Naive thymus-derived CD8-positive, alpha-beta T cell (primary cell): Measurements from ENCODE around the gene KIF14. TPM values are rescaled to one million over a fixed set of nuclear protein-coding genes. Genes with fewer than 3 reads are reported as not detected.

Experiments used
- polyA plus RNA-seq, 3 donors: library from polyadenylated mRNA; unstranded; fragments of 300-500 nt; fragmentation: Illumina TruSeq; gene quantifications; one replicate each; pipeline ENCODE4 v1.2.3, GENCODE V29; 2021
- total RNA-seq, 8 experiments: library from RNA in 2 of 8; stranded (reverse) in 2 of 8; gene quantifications; one replicate each; pipeline ENCODE4 v1.2.3 and lab custom pipeline; 2021 to 2026

Gene KIF14
- total and polyA plus RNA-seq, 5 experiments from 2014 or later = 0.05 to 0.10 TPM; not detected in 3

Other genes starting within 250 kb of the KIF14 start
- gene ZNF281, start 210.7 kb downstream of the KIF14 start, total RNA-seq = 10 to 100 TPM; 24.7 to 25.9 TPM
- 10 to 100 TPM; 27.7 to 38.4 (median 28.5) TPM for gene ZNF281, start 210.7 kb downstream of the KIF14 start, polyA plus RNA-seq
- gene DDX59, start 49.2 kb upstream of the KIF14 start, total RNA-seq = 10 to 100 TPM; 38.8 to 41.3 TPM
- gene DDX59, start 49.2 kb upstream of the KIF14 start, polyA plus RNA-seq = 10 to 100 TPM; 10.0 to 20.9 (median 12.0) TPM
- 10 to 100 TPM in 1 of 2 experiments, 1 to 10 TPM in 1; 7.2 to 10.1 TPM for gene CAMSAP2, start 118.1 kb upstream of the KIF14 start, total RNA-seq
- 1 to 10 TPM in 2 of 3 donors, under 1 TPM in 1; 0.71 to 2.0 (median 1.7) TPM for gene CAMSAP2, start 118.1 kb upstream of the KIF14 start, polyA plus RNA-seq